GM19238 (cell line): ENCODE measurements around the gene PCLO.

ENCODE experiments used
- DNase-seq: peaks from one replicate; pipeline ENCODE4 v3.0.0; 2011; ENCODE audit warnings: low spot score; ENCODE audit not compliant: insufficient read length

PCLO gene

DNA sequence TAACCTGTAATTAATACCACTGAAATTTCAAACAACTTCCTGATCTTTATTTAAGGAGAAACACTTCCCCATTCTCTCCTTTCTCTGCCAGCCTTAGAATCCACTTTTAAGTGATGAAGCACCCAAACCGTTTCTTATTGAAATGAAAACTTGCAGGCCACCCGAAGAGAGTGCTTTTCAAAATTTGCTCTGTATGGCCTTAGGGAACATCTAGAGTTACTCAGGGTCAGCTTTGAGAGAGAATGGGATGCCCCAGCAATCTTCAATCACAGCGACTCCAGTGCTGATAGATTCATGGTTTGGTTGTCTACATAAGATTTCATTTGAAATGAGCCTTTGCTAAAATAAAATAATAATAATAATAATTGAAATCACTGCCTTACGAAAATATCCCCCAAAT, 323.1 kb downstream of the PCLO start:
- DNase-seq: no peak

DNA sequence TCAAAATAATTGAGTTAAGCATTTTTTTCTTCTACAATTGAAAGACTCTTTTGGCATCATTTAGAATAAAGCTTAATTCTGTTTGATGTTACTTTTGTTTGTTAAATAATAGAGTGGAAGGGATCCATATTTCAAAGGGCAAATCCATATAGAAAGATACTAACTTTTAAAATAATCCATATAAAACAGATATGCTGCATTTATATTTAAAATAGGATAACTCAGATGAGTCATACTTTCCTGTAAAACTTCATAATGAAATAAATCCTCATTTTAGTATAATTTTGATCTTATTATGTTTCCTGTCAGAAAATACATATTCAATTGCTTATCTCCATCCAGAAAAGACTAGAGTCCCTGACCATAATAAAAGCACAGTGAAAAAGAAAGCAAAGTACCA, 323.6 kb downstream of the PCLO start:
- no peak for DNase-seq

DNA sequence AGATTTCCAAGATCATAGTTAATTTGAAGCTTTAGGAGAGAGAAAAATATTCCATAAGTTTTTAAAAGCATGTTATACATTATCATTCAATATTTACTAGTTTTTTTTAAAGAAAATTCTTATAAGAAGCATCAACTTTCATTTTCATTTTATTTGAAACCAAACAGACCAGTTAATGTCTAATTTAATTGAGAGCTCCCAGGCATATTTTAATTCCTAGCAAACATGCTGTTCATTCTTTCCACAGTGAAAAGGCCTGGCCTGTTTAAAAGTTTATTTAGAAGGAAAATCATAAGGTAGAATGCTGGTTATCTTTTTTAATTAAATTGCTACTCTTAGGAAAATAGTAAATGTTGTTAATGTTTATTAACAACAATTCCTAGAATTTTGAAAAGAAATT, 324.4 kb downstream of the PCLO start:
- no peak for DNase-seq

DNA sequence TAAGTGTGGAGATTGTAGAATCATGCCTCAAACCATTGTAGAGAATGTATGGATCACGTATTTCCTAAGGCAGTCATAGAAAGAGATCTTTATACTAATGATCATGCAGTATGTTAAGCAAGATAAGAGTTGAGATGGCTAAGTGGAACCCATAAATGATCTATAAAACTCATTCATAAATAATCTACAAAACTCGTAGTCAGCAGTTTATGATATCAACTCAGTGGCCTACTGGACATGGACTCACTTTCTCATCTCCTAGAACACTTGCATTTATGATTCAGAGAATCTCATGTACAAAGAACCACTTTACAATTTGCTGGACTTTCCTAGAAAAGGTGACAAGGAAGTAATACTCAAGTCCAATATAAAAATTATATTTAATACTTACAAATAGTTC, 339.6 kb downstream of the PCLO start:
- no peak for DNase-seq

DNA sequence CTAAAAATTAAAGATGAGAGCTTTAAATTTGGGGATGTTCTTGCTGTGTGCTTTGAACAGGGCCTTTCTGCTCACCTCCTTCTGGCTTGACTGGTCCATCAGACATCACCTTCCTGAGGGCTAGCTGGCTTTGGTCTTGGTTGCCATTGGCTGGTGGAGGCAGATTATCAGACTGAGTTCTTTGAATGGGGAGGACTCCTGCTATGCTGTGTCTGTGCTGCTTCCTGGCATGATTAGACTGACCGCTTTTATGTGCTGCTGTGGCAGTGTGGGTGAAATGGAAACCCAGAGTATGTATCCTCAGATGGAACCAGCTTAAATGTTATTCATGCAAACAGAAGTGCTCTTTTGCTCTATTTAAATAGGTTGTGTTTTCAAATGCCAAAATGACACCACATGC, 341.6 kb downstream of the PCLO start:
- no peak for DNase-seq

DNA sequence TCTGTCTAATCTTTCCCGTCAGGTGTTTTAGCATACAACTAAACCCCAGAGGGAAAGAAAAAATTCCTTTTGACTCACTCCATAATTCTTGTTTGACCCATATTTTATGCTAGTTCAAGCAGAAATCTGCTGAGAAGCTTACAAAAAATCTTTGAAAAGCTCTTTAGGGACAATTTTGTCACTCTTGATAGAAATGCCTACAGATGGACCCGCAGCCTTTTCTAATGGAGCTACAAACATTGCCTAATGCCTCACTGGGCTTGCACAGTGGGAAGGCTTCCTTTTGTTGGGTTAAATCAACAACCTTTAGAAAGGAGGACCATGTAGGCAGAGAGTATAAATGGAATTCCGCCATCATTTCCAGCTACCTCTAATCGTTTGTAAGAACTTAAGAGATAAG, 344.5 kb downstream of the PCLO start:
- DNase-seq: no peak

DNA sequence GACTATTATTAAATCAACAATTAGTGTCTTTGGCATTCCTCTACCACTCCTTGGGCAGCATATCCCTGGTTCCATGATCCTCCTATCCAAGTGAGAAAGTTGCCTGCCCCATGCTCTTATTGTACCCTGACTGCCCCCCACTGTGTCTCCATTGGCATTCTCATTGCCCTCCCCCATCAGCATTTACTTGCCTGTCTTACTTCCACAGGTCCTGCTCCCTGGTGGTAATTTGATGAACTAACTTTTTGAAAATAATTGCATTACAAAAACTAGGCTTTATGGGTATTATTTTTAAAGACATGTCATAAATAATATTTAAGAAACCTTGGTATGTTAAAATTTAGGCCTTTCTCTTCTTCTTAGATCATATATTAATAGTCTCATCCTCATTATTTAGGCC, 346.4 kb downstream of the PCLO start:
- no peak for DNase-seq

DNA sequence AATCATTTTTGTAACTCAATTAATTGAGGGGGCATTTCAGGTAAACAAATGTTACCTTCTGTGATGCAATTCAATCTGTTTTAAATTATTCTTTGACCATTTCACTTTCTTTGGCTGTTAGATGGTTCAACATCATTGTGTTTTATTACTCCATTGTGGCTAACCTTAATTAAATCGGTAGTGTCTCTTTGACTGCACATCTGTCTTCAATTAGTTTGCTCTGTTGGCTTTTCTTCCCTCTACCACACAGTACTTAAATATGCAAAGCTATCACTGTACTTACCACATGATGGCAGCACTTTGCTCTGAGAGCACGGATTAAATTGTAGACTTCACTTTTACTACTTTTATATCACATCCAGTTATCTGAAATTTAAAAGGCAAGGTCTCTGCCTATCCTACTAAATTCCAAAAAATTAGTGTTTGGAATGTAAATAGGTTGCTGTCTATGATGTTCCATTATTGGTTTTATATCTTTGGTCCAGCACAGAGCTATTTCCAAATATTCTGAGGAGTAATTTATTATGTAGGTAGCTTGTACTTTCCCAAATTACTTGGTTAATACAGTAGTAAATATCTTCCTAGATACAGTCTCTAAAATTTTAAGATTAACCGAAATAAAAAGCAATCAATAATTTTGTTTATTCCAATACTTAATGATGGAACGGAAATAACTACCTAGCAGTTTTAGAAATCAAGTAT, 352.0 kb downstream of the PCLO start:
- no peak for DNase-seq

DNA sequence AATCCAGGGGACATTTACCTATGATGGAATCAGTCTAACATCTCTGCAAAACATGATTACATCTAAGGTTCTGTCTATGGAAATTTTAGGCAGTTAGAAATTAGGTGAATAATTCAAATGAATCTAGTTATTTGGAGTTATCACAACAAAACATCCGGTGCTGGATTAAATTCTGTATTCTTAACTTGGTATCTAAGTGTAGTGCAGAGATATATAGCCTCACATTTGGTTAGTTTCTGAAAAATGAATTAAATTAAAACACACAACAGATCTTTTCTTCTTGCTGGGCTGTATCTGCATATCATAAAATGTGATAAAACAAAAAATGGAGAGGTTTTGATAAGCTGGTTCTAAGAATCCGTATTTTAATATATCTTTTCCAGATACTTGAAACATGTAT, 354.1 kb downstream of the PCLO start:
- no peak for DNase-seq

DNA sequence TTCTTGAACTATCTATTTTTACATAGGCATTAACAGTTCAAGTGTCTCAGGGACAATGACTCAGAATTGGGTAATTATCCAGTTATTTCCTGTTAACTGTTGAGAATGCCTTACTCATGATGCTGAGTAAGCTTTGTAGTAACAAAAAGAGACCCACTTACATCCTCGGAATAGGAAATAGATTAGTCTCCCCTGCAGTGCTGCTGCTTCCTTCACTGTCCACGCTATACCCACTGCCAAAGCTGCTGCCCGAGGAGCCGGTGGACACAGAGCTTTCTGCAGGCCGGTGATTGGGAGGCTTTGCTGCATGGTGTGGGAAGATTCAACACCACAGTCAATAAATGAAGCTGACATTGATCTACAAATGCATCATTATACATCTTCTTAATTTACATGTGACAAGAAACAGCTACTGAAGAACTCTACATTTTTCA, 357.1 kb downstream of the PCLO start:
- DNase-seq: no peak

DNA sequence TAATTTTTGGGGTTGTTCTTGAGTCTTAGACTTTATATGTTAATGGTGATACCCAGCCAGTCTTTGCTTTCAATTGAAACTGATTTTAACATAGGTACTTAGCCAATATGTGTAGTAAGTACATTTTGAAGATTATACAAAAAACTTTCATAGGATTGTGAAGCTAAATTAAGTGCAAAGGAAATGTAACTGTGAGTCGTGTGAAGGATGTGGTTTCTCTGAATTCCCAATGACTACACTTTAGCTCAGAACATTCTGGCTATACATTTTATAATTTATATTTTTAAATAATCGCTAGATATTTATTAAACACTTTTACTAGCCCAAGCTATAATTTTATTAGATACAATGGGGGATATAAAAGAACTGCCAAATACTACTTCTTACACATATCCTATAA, 359.3 kb downstream of the PCLO start:
- no peak for DNase-seq

DNA sequence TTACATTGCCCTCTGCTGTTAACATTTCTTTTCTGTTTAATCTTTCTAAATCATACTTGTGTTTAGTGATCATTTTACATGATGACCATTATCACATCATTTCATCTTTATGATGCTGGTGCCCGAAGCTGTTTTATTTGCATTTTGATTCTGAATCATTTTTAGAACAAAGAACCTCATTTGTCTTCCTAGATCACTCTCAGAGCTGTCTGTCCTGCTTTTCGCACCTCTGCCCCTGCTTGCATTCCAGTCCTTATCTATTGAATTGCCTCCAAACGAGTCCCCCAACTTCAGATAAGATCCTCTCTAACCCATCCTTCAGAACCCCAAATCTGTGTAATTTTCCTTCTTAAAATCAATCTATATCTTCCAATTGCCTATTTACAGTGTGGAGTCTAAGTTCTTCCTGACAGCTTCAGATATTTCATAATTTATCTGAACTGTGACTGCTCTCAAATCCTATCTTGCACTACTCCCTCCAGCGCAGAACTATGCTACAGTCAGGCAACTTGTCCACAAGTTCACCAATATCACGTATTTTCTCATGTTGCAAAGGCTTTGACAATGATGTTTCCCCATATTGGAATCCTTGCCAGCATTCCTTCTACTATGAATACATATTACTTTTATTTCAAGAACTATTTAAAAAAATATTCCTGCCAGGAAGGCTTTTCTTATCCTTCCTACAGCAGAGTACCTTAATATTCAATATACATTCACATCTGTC, 372.6 kb downstream of the PCLO start:
- DNase-seq: no peak

DNA sequence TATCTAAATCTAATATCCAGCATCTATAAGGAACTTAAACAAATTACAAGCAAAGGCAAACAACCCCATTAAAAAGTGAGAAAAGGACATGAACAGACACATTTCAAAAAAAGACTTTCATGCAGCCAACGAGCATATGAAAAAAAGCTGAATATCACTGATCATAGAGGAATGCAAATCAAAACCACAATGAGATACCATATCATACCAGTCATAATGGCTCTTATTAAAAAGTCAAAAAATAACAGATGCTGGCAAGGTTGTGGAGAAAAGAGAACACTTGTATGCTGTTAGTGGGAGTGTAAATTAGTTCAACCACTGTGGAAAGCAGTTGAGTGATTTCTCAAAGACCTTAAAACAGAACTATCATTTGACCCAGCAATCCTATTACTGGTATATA, 384.7 kb downstream of the PCLO start:
- DNase-seq: no peak

DNA sequence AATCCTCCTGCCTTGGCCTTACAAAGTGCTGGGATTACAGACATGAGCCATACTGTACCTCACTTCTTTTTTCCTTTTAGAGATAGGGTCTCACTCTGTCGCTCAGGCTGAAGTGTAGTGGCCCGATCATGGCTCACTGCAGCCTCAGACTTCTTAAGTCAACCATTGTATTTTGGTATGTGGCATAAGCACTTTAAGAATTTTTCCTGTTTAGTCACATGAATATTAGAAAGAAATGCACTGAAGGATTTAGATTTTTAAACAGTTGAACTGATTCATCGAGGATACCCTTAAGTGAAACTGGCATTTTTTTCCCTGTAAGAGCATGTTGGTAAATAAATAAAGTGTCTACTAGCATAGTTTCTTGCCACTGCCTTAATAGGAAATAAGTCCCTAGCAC, 399.8 kb downstream of the PCLO start:
- no peak for DNase-seq

DNA sequence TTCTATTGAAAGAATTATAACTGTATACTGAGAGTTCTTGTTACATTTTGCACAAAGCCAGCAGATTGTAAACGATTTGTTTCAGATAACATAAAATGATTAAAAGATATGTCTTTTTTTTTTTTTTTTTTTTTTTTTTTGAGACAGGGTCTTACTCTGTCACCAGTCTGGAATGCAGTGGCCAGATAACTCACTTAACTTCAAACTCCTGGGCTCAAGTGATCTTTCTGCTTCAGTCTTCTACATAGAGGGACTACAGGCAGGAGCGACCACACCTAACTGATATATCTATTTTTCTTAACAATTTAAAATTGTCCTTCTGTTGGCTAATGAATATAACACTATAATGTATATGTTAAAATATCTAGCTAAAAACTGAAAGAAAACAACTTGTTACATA, 401.9 kb downstream of the PCLO start:
- DNase-seq: no peak

DNA sequence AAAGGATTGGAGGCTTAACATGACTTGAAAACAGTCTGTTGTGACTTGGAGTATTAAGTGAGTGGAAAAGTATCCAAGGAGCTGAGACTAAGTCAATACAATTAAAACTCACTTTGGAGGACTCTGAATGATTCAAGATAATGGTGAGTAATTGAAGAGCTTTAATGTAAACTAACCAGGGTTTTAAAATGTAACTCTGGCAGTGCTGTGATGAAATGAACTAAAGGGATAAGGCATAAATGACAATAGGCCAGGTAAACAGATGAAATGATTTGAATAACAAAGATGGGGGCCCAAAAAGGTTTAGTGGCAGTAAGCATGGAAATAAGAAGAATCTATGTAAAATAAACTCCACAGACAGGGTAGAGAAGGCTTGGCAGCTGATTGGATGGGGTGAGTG, 402.6 kb downstream of the PCLO start:
- DNase-seq: no peak

DNA sequence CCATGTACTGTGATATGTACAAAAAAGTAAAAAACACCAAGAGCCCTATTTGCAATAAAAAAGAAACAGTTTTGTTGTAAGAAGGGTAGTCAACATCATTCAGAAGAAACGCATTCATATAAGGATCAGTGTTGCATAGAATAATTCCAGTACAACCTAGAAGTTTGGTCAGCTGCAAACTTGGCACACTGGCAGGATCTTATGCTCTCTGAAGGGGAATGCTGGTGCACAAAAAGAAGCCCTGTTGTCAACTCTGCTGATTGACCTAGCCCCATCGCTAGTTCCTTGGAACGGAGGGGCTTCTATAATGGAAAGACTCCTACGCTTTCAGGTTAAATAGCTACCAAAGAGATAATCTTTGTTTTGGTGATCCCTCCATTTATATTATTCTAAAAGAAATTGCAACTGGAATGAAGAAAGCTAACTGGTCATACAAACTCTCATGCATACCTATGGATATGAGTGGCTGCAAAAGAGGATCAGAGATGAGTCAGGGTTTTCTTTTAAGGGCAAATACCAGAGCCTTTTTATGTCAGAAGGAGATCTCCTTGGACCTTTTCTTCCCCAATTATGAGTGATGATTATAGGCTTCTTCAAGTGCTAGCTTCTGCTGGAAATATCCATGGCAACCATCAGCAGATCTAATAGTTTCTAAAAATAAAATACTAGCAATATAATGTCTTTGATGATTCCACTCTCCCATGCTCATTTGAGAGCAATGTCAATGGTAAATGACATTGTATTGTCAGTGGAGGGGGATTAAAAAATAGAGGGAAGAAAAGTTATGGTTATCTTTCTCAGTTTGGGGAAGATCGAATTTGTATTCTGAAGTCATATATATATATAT, 406.8 kb downstream of the PCLO start:
- DNase-seq: no peak

DNA sequence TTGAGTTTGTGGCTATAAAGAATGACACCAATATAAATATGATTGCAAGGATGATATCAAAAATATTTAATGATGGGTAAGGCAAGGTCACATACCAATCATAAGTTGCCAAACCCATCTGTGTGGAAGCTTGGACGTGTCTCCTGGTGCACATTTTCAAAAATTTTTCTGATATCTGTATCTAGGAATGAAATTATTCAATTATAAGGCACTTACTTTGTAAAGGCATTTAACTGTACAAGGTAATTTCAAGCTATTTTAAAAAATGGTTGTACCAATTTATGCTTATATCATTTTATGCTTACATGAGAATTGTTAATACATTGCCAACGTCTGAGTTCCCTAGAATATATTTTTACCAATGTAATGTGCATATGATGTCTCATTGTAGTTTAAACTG, 412.7 kb downstream of the PCLO start:
- DNase-seq: no peak

DNA sequence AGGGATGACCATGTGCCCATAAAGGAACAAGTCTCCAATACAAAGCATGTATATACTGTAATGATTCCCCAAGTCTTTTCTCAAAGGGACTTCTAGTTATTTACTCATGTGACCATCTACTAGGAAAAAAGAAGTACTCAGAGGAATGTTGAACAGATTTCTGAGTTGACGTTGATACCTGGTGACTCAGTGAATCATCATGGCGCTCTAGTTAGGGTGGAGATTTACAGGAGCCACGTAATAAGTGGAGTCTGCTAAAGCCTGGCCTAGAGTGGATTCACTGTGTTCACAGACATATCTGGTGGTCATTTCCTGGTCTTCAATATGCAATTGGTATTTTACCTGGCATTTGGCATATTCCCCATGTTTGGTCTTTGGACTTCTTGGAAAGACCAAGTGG, 416.9 kb downstream of the PCLO start:
- no peak for DNase-seq

DNA sequence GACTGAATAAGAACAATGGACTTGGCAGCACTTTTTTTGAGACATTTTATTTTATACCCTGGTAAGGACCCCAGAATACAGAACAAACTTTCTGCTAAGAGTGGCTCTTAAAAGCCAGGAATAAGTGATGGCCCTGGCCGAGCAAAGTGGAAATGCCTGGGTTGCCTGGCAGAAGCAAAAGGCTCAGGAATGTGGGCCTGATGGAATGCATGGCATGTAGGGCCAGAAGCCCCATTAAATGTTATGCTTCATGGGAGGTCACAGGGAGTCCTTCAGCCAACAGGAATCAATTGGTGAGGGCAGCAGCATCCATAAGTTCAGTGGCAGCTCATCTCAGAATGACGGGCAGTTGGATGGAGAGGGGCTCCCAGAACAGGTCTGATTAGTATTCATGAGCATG, 417.6 kb downstream of the PCLO start:
- DNase-seq: no peak

DNA sequence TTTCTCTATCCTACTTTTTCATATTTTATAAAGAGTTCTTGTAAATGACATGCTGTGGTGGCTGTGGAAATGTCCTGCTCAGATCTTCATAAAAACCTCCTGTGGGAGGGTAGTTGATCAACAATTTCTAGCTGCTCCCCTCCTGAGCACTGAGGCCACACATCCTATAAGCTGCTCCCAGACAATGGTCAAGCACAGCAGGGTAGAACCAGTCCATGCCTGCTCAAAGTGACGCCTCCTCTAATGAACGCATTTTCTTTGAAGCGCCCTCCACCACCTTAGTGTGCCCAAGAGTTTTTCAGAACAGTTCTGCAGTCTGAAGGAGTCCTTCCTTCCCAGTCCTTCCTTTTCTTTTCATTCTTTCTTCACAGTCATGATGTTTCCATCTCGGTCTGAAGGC, 420.5 kb downstream of the PCLO start:
- no peak for DNase-seq

DNA sequence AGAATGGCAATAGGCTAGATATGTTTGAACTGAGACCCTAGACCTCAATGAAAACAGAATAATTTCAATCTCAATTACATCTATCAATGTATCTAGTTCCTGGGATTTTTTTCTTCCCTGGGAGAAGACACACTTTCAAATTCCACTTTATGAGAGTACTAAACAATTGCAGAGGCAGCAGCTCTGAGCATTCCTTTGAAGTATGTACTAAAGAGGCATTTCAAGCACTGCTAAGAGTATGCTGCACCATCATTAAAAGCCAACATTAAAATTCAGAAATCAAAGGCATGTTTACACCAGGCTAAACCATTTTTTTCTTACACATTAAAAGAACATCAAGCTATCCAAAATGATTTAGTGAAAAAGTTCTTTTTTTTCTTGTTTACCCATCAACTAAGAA, 421.2 kb downstream of the PCLO start:
- no peak for DNase-seq
